ENCODE measurements around the gene TOLLIP. TPM values are rescaled to one million over a fixed set of nuclear protein-coding genes. Genes with fewer than 3 reads are reported as not detected.

TOLLIP gene
- polyA plus RNA-seq, 3 donors from 2014 or later = 40.5 to 47.8 (median 42.2) TPM

DNA sequence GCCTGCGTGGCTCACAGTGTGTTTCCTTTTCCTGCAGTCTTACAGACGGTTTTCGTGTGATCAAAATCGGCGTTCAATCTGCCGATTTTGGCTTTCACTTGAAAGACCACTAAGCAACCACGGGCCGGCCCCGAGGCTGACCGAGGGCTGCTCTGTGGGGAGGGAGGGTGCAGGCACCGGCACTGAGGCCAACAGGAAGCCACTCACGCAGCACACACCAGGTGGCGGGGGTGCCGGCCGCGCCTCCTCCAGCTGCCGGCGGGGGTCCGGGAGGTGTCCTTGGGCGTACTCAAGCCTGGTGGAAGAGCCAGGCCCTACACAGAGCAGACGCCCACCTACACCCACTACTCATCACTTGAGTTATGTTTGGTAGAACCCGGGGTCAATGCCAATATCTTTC, 14.3 kb downstream of the TOLLIP start:
- Mint-ChIP-seq H3K36me3 (peaks cover under 1 to 5% (median 3%) of the 10 kb centered on the region in 3 donors), H3K9me3 (no peaks in the 10 kb centered on the region), H3K27me3 (ENCODE audit: low read depth in 3 of 3) (peaks cover 0 to 3% (median 1%) of the 10 kb centered on the region in 3 donors), H3K27ac (no peak overlapping the region), H3K4me1 (peaks cover 3 to 10% of the 10 kb centered on the region in 2 donors), H3K4me3 (no peak overlapping the region)
- DNase-seq = no peak

DNA sequence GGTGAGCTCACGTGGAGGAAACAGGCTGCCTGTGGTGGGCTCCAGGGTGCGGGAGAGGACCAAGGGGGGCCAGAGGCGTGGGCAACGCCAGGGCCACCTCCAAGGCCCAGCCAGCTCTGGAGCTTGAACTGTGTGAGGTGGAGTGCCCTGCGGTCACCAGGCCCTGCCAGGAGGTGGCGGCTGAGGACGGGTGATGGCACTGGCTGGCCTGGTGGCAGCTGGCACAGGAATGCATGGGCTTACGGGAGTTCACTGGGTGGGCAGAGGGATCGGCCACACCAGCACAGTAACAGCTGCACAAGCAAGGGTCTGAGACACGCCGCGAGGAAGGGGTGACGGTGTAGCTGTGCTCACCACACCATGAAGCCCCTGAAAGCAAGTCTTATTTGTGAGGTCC, 15.8 kb downstream of the TOLLIP start:
- H3K36me3 Mint-ChIP-seq = peaks cover 0 to 5% (median 3%) of the 10 kb centered on the region in 3 donors
- H3K9me3 Mint-ChIP-seq = no peaks in the 10 kb centered on the region
- peaks cover 0 to 2% (median 1%) of the 10 kb centered on the region in 3 donors for H3K27me3 Mint-ChIP-seq (ENCODE audit: low read depth in 3 of 3)
- H3K4me1 Mint-ChIP-seq = peaks cover 3 to 4% of the 10 kb centered on the region in 2 donors
- no peak overlapping the region for H3K27ac Mint-ChIP-seq
- no peak overlapping the region for H3K4me3 Mint-ChIP-seq
- no peak for DNase-seq

DNA sequence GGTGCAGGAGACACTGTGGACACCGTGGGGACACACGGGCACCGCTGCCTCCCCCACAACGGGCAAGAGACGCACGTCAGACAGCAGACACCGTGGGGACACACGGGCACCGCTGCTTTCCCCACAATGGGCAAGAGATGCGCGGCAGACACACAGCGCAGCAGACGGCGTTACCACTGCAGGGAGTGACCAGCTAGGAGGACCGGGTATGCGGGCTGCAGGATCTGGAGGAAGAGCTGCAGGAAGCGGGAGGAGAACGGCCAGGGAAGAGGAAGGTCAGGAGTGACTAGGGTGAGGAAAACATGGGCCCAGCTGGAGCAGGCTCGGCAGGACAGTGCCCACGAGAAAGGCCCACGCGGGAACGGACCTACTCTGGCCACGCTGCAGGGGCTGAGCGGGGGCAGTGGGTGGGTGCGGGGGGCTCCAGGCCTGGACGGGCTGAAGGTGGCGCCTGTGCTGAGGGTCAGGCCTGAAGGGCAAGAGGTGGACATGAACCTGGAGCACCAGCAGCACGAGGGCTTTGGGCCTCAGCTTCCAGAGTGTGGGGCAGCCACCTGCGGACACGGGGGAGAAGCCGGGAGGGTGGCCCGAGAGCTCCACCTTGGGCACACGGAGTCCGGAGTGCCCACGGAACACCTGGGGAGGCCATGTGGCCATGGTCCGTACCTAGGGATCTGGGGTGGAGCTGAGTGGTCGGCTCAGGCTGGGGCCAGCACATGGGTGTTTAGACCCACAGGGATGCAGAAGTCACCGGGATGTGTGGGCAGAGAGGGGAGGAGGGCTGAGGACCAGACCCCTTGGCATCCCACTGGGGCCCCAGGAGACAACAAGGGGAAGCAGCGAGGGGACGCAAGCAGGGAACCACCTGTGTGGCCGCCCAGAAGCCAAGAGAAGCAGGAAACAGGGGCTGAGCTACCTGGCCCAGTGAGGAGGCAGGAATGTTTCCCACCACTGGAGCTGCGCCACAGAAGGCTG, 16.5 kb downstream of the TOLLIP start:
- Mint-ChIP-seq H3K36me3 (peaks cover 0 to 5% (median 3%) of the 10 kb centered on the region in 3 donors), H3K4me3 (no peak overlapping the region), H3K27me3 (ENCODE audit: low read depth in 3 of 3) (peaks cover 0 to 2% (median 1%) of the 10 kb centered on the region in 3 donors), H3K9me3 (no peaks in the 10 kb centered on the region), H3K27ac (peak overlapping the region in 1 of 6 donors; percentile 61), H3K4me1 (peaks cover 0 to 3% of the 10 kb centered on the region in 2 donors)
- DNase-seq = no peak

DNA sequence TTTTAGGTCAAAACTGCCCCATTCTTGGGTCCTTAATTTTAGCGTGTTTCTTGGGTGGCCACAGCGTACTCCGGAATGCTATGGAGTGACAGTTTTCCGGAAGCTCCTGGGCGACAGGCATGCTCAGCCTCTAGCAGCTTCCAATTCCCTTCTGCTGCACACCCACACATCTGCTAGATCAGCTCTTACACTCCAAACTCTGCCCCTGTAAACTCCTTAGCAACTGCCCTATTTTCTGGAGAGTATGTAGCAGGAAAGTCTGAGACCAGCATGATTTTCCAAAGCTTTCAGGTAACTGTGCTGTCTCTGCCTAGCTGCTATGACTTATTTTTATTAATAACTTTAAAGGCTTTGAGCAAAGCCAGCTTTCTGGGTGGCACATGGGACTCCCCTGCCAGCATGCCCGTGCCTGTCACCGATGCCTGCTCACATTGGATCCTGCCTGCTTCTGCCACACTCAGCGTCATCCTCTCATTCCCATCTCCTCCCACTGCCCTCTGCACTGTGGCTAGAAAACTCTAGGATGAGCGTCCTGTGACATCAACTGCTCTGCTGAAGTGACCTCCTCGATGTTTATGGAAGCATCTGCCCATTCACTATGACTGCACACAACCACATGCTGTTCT, 17.3 kb downstream of the TOLLIP start:
- no peak for DNase-seq
- Mint-ChIP-seq H3K27me3 (ENCODE audit: low read depth in 3 of 3) (peaks cover 0 to 4% (median 1%) of the 10 kb centered on the region in 3 donors), H3K36me3 (peaks cover 0 to 5% (median 3%) of the 10 kb centered on the region in 3 donors), H3K9me3 (no peaks in the 10 kb centered on the region), H3K4me1 (peaks cover 0 to 3% of the 10 kb centered on the region in 2 donors), H3K27ac (peak overlapping the region in 2 of 6 donors; percentile 45 to 61), H3K4me3 (no peak overlapping the region)

DNA sequence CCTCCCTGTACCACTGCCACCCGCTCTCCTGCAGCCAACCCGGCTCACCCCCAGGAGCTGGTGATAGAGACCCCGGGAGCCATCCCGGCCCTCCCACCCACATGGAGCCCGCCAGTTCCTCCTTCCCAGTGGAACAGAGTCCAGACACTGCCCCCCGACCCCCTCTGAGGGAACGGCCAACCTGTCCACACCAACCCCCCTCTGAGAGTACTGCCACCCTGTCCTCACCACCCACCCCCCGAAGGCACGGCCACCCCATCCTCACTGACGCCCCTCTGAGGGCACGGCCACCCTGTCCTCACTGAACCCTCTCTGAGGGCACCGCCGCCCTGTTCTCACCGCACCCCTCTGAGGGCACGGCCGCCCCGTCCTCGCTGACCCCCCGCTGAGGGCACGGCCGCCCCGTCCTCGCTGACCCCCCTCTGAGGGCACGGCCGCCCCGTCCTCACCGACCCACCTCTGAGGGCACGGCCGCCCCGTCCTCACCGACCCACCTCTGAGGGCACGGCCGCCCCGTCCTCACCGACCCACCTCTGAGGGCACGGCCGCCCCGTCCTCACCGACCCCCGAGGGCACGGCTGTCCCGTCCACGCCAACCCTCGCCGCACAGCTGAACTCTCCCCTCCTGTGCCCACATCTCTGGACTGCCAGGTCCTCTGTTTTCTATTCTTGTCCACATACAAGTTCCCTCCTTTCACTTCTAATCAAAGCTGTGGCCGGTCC, 18.0 kb downstream of the TOLLIP start:
- Mint-ChIP-seq H3K4me3 (no peak overlapping the region), H3K27me3 (ENCODE audit: low read depth in 3 of 3) (peaks cover 0 to 4% (median 1%) of the 10 kb centered on the region in 3 donors), H3K36me3 (peaks cover 0 to 9% (median 3%) of the 10 kb centered on the region in 3 donors), H3K27ac (peak overlapping the region in 1 of 6 donors; percentile 45), H3K9me3 (no peaks in the 10 kb centered on the region), H3K4me1 (peaks cover 0 to 3% of the 10 kb centered on the region in 2 donors)
- no peak for DNase-seq

DNA sequence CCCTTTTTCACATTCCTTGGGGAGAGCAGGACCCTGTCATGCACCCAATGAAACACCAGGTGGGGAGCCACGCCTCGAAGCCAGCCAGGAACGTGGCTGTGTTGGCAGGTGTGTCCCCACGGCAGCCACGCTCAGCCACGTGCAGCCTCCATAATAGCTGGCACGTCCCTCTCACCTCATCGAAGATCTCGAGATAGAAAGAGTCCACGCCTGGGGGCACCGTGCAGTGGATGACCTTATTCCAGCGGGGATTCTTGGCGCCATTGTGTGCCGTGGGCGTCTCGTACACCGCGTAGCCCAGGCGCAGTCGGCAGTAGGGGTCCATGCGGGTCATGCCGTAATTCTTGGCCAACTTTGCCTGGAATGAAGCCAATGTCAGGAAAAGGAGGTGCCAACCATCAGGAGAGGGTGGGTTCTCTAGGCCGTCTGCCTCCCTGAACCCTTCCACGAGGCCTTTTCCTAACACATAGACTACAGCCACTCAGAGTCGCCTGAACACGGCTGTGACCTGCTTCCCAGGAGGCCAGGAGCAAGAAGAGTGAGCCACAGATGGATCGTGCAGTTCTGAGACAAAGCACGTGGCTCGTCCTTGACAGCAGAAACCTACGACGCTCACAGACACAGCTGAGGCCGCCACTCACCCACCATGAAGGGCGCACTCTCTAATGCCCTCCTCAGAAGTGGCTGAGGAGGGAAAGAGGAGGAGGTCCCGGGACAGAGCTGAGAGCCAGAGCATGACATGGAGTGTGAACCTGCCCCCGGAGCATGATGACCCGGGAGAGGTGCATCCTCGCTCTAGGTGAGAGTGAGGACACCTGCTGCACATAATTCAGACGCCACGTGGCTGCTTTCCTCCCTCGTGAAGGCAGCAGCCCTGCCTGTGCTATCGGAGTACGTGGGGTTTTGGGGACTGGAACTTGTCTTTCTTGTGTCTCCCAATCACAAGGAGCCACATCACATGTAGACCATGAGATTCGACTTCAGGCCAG, 19.1 kb downstream of the TOLLIP start:
- Mint-ChIP-seq H3K4me3 (no peak overlapping the region), H3K36me3 (peaks cover 0 to 11% (median 3%) of the 10 kb centered on the region in 3 donors), H3K27ac (peak overlapping the region in 1 of 6 donors; percentile 54), H3K27me3 (ENCODE audit: low read depth in 3 of 3) (peaks cover 0 to 4% (median 1%) of the 10 kb centered on the region in 3 donors), H3K9me3 (no peaks in the 10 kb centered on the region), H3K4me1 (peaks cover 0 to 1% of the 10 kb centered on the region in 2 donors)
- no peak for DNase-seq

DNA sequence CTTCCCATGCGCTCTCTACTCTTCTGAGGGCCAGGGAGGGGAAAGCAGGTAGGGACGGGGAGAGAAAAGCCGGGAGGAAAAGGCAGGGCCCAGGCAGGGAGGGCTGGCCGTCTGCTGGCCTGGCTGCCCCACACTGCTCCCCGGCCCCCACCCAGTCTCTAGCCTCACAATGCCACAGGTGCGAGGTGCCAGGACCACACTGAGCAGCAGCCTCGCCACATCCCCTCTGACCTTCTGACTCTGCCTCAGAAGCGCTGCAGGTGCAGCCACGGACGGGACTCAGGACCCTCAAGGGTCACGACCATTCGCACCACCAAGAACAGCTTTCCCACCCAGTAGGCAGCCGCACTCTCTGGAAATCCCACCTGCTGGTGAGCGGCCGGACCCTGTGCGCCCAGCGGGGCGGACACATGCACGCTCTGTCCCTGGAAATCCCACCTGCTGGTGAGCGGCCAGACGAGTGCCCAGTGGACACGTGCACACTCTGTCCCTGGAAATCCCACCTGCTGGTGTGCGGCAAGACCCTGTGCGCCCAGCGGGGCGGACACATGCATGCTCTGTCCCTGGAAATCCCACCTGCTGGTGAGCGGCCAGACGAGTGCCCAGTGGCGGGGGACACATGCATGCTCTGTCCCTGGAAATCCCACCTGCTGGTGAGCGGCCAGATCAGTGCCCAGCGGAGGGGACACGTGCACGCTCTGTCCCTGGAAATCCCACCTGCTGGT, 20.1 kb downstream of the TOLLIP start:
- DNase-seq = no peak
- Mint-ChIP-seq H3K4me3 (no peak overlapping the region), H3K27ac (no peak overlapping the region), H3K4me1 (peaks cover 0 to 1% of the 10 kb centered on the region in 2 donors), H3K36me3 (peaks cover 0 to 11% (median 3%) of the 10 kb centered on the region in 3 donors), H3K27me3 (ENCODE audit: low read depth in 3 of 3) (peaks cover 0 to 4% (median 1%) of the 10 kb centered on the region in 3 donors), H3K9me3 (no peaks in the 10 kb centered on the region)

DNA sequence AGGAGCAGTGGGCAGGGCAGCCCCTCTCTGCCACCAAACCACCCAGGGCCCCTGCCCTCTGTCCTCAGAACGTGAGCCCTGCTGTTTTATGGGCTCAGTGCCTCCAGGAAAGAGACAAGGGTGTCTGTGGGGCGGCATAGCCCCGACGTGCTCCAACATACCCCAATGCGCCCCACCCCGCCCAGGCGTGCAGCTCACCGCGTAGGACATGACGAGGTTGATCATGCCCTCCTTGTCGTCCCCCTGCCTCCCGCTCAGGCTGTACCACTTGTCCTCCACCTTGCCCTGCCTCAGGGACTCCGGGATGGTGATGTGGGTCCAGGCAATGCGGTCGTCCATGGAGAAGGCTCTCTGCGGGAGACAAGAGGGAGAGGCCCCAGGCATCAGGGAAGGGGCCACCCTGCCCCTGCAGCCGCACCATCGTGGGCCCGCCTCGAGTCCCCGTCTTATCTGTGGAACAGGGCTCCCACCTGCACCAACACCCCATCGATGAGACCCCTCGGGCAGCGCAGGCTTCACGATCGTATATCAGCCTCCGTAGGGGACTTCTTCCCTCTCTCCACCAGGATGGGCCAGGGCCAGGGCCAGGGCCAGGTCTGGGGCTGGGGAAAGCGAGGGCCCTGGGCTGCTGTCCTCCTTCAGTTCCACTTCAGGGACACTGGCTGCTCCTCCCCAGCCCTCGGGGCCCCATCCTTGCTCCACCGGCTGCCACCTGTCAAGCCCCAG, 20.8 kb downstream of the TOLLIP start:
- Mint-ChIP-seq H3K9me3 (no peaks in the 10 kb centered on the region), H3K4me1 (peaks cover 0 to 1% of the 10 kb centered on the region in 2 donors), H3K36me3 (peaks cover 0 to 12% (median 3%) of the 10 kb centered on the region in 3 donors), H3K27me3 (ENCODE audit: low read depth in 3 of 3) (peaks cover 0 to 4% (median 1%) of the 10 kb centered on the region in 3 donors), H3K27ac (no peak overlapping the region), H3K4me3 (no peak overlapping the region)
- no peak for DNase-seq

DNA sequence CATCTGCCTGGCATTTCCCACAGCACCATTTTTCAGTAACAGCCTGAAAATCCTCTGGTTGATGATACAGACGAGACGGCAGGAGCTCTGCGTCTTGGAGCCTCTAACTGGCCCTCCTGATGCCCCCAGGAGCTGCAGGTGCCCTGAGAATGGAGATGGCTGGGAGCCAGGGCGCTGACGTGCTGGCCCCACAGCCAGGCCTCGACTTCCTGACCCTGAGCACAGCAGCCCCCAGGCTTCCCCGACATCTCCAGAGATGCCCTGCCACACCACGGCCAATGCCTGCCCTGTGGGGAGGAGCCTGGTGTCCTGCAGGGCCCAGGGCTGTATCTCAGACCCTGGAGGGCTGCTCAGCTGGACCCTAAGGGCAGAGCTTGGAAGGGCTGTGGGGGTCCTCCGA, 21.5 kb downstream of the TOLLIP start:
- Mint-ChIP-seq H3K4me3 (no peak overlapping the region), H3K27me3 (ENCODE audit: low read depth in 3 of 3) (peaks cover 0 to 4% (median 1%) of the 10 kb centered on the region in 3 donors), H3K27ac (no peak overlapping the region), H3K9me3 (no peaks in the 10 kb centered on the region), H3K36me3 (peaks cover 0 to 14% (median 7%) of the 10 kb centered on the region in 3 donors), H3K4me1 (peaks cover 0 to 1% of the 10 kb centered on the region in 2 donors)
- no peak for DNase-seq

DNA sequence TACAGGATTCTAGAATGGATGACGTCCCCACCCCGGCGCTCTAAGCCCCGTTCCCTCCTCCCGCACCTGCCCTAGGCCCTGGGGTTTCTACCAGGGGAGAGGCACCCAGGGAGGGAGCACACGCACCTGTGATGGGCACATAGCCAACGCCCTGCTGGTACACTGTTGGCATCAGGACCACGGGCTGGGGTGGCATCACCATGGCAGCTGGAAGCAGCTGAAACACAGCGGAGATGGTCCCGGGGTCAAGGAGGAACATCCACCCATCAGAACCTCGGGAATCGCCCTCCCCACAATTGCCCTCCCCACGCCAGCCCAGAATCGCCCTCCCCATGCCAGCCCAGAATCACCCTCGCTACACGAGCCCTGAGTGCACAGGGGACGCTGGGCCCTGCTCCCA, 23.6 kb downstream of the TOLLIP start:
- no peak overlapping the region for H3K4me3 Mint-ChIP-seq
- no peaks in the 10 kb centered on the region for H3K9me3 Mint-ChIP-seq
- peaks cover 0 to 9% (median 4%) of the 10 kb centered on the region in 3 donors for H3K36me3 Mint-ChIP-seq
- no peak overlapping the region for H3K27ac Mint-ChIP-seq
- no peak for DNase-seq
- peaks cover 0 to 2% (median 0%) of the 10 kb centered on the region in 3 donors for H3K27me3 Mint-ChIP-seq (ENCODE audit: low read depth in 3 of 3)
- no peaks in the 10 kb centered on the region for H3K4me1 Mint-ChIP-seq

DNA sequence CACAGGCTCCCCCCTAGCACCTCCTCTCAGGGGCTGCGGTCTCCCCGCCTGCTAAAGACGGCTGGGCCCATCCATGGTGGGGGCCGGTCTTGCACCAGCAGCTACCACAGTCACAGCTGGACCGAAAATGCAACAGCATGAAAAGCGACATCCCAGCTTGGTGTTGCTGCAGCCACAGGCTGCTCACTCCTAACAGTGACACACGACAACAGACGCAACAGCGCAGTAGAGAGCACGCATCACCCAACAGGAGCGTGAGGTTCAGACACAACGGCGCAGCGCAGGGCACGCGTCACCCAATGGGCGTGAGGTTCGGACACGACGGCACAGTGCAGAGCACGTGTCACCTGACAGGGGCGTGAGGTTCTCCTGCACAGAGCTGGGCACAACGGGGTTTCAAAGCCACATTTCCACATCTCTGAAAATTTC, 24.1 kb downstream of the TOLLIP start:
- Mint-ChIP-seq H3K36me3 (peaks cover 0 to 10% (median 4%) of the 10 kb centered on the region in 3 donors), H3K27ac (no peak overlapping the region), H3K9me3 (no peaks in the 10 kb centered on the region), H3K4me1 (no peaks in the 10 kb centered on the region), H3K27me3 (ENCODE audit: low read depth in 3 of 3) (peaks cover 0 to 2% (median 0%) of the 10 kb centered on the region in 3 donors), H3K4me3 (no peak overlapping the region)
- DNase-seq = no peak

All from immature natural killer cell (primary cell).